CD4-positive, alpha-beta T cell treated with Interleukin-1 beta for 1 hour (primary cell): ENCODE measurements around the gene ABCC2.
"Not testable (repeated sequence)": the region's sequence is repeated elsewhere in the genome, so short reads cannot be mapped to it uniquely, and the experiment has no call there.

Experiments used
- DNase-seq, 2 donors: peaks; one replicate each; pipeline ENCODE4 v3.0.0-alpha.2; 2020 to 2022

Gene ABCC2

DNA sequence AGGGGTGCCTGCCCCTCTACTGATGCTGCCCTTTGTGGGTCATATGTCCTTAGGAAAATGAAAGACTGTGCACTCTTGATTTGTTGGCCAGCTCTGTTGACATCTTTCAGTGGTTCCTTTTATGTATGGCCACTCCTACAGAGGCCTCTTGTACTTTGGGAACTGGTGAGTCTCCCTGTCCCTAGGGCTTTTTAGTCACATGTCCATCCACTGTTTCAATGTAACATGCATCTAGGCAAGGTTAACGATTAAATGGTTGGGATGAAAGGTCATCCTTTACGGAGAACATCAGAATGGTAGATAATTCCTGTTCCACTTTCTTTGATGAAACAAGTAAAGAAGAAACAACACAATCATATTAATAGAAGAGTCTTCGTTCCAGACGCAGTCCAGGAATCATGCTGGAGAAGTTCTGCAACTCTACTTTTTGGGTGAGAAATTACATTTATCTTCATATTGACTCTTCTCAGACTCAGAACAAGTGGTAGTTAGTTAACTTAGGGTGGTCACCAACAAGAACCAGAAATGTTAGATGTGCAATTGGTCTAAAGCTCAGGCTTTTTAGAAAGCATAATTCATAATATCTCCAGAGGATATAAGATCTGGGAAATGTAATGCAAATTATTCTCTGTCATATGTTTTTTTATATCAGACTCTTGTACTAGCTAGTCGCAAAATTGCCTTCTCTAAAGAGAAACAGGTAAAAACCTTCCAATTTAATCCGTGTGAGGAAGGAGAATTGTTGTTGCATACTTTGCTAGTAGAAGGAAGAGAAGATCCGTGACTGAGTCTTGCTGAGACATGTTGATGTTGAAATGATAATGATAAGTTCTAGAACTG lies at the start of gene ABCC2:
Gene ABCC2 (plus strand): TSS at position 194 of the 840 bp plus-strand sequence. CDS start 205 bp downstream, at position 399.
- DNase-seq, result no peak

DNA sequence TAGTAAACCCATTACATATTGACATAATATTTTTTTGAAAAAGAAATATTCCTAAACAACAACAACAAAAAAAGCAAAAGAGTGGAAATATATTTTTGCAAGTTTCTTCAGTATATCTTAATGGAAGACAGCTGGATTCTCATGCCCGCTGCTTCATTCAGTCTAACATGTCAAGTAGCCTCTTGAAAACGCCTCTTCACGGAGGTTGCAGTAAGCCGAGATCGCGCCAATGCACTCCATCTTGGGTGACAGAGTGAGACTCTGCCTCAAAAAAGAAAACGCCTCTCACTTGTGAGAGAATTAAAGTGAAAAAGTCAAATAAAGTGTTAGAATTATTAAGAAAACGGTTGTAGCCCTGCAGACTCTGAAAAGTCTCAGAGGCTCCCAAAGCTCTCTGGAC lies 49.1 kb upstream of the ABCC2 start:
- no peak for DNase-seq

DNA sequence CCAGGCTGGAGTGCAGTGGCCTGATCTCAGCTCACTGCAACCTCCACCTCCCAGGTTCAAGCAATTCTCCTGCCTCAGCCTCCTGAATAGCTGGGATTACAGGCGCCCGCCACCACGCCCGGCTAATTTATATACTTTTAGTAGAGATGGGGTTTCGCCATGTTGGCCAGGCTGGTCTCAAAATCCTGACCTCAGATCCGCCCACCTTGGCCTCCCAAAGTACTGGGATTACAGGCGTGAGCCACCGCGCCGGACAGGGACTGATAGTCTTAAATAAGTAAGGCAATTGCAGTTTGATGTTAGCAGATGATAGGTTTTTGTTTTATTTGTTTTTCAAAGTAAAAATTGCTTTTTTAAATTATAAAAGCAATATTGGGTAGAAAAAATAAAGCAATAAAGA lies 48.3 kb upstream of the ABCC2 start:
- DNase-seq, result not testable (repeated sequence)

DNA sequence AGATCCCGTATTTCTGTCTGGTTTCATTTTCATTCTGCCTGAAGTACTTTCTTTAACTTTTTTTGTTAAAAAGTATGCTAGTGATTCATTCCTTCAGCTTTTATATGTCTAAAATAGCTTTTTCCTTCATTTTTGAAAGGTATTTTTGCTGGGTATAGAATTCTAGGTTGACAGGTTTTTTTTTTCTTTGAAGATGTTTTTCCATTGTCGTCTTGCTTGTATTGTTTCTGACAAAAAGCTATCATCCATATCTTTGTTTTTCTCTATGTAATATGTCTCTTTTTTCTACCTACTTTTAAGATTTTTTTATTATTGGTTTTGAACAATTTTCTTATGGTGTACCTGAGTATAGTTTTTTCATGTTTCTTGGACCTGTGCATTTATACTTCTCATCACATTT lies 42.2 kb upstream of the ABCC2 start:
- DNase-seq, result no peak

DNA sequence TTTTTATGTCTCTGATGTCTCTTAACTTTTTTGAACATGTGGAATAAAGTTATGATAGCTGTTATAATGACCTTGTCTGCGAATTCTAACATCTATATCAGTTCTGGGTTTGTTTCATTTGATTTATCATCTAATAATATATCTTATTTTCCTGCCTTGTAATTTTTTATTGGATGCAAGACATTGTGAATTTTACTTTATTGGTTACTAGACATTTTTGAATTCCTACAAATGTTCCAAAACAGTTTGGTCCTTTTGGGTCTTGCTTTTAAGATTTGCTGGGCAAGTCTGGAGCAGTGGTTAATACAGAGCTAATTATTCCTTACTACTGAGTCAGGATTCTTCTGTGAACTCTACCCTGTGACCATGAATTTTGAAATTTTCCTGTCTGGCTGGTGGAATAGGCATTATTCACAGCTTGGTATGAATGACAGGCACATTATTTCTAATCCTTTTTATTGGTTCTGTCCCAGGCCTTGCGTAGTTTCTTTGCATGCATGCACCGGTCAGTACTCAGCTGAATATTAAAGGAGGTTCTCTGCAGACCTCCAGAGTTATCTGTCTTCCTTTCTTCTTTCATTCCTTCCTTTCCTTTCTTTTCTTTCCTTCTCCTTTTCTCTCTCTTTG lies 41.4 kb upstream of the ABCC2 start:
- DNase-seq, result no peak

DNA sequence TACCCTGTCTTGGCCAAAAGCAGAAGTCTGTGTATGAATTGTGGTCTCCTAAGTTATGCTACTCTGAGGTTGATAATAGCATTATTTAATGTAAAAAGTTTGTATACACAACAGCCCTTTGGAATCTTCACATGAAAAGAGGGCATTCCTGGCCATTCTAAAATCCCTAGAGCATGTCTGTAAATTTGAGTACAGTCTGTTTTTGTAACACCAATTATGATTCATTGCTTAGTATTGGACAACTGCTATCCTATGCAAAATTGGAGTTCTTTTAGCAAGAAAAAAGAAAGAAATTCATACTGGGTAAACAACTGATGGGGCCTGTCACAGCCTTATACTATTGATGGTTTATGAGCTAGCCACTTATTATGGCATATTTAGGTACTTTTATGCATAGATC lies 40.2 kb upstream of the ABCC2 start:
- no peak for DNase-seq

DNA sequence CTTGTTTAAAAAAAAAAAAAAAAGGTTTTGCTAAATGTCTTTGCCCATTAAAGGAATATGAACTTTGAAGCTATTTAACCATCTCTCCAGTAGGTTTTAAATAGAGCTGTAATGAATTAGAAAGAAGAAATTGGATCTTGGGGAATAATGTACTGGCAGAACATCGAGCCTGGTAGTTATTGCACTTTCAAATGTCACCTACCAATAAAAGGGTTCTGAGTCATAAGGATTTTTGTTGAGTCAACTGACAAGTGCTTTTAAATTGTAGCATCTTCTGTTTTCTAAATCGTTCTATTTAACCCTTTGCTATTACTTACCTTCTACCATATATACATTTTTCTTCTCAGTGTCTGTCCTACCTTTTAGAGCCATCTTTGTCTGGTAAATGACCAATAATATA lies 39.7 kb upstream of the ABCC2 start:
- DNase-seq, result no peak

DNA sequence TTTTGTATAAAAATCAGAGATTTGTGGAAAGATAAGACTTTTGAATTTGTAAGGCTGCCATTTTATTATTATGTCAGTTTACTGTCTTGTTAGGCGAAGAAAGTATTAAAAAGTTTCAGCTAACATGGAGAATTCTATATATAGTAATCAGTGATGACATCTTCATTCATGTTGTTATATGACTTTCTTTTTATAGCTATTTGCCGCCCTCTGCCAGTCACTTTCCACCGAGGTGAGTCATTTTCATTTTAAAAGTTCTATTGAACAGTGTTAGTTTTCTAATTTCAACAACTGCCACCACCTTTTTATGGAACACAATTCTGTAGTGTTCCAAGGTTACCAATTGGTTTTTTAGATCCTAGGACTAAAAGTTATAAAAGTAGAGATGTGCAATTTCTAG lies 38.6 kb upstream of the ABCC2 start:
- no peak for DNase-seq

DNA sequence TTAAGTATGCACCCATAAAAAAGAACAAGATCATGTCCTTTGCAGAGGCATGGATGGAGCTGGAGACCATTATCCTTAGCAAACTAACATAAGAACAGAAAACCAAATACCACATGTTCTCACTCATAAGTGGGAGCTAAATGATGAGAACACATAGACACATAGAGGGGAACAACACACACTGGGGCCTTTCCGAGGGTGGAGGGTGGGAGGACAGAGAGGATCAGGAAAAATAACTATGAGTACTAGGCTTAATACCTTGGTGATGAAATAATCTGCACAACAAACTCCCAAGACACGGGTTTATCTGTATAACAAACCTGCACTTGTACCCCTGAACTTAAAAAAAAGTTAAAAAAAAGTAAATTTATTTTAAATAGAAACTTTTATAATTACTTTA lies 36.3 kb upstream of the ABCC2 start:
- DNase-seq, result not testable (repeated sequence)

DNA sequence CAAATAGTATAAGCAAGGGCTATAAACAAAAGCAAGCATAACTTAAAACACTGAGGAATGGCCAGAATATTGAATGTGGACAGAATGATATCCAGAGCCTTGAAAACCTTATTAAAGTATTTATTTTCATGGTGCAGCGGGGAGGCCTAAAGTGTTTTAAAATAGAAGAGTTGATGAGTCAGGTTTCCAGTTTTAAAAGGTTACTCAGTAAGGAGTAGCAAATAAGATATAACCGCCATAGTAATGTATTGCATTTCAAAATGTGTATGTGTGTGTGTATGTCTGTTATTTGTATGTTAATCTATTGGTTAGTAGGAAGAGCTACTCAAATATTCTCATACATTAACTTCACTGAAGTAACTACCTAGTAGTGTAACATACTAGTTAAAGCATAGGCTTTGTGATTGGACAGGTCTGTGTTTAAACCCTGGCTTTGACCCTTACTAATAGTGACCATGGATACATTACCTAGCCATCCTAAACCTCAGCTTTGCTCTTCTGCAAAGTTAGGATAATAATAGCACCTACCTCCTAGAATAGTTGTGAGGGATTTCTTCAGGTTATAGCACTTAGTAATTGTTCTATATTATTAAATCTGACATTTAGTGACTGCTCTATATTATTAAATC lies 33.5 kb upstream of the ABCC2 start:
- no peak for DNase-seq

DNA sequence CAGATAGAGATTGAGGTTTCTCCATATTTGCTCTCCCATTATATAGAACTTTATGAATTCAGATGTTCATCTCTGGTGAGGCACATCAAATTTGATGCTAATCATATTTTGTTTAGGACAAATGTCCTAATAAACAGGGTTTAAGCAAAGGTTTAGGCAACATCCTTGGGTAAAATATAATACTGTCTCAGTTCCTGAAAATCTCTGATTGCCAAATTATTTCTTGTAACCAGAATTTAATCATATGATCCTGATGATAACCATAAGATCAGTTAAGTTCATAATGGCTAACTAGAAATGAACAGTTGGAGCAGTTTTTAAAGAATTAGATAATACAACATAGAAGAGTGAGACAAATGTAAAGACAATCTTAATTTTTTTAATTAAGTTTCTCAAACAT lies 31.8 kb upstream of the ABCC2 start:
- DNase-seq, result no peak

DNA sequence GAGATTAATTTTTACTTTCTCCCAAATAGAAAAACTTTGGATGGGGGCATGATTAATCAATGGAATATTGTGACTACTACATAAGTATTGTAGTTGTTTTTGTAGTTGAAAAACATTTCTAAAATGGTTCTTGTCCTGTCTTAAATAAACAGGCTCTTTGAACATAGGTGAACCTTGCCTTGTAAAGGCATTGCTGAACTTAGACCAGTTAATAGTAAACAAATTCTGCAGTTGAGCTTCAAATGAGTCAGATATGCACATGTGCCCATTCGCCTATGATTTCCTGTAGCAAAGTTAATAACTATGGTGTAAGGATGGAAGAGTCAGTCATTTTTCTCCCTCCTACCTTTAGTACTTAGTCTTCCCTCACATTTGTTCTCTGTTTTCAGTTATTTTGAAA lies 27.8 kb upstream of the ABCC2 start:
- DNase-seq, result no peak

DNA sequence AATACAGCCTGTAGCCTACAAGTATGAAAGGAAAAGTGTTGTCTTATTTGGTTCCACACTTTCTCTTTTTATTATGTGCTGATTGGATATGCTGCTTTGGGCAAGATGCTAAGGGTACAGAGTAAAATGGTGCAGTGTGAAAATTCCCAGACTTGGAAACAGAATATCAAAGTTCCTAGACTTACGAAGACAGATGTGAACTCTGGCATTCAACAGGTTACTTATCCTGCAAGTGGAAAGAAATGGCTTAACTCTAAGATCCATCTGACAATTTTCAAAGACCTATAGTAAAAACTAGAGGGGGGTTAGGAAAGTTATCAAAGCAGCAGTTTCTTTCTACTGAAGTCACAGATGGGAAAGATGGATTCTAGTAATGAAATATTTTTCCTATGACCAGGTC lies 26.3 kb upstream of the ABCC2 start:
- DNase-seq, result no peak

DNA sequence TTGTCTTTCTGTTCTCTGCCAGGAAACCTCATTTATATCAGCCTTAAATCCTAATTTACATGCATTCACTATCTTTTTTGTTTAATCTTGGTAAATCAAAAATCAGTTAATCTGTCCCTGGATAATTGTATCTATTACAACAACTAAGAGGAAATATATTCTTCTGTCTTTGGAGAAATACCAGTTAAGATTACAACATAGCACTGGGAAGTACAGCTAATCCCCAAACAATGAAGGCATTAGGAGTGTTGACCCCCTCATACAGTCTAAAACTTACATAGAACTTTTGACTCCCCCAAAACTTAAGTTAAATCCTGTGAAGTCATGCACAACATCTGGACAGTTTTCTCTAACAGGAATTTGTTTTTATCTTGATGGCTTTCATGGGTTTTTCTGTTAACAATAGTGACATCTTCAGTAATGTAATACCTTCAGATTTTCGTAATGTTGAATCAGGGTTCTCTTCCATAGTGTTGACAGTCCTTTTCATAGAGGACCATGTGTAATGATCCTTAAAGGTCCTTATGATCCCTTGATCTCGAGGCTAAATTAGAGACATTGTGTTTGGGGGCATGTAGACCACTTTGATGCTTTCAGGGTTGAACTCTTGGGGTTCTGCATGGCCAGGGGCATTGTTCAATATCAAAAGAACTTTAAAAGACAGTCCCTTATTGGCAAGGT lies 24.1 kb upstream of the ABCC2 start:
- no peak for DNase-seq

DNA sequence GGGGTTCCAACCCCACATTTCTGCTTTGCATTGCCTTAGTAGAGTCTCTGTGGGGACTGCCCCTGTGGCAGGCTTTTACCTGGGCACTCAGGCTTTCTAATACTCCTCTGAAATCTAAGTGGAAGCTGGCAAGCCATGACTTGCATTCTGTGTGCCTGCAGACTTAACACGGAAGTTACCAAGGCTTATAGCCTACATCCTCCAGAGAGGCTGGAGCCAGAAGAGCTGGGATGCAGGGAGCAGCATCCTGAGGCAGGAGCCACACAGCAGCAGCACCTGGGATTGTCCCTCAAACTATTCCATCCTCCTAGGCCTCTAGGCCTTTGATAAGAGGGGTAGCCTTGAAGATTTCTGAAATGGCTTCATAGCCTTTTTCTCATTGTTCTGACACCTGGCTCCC lies 22.1 kb upstream of the ABCC2 start:
- no peak for DNase-seq

DNA sequence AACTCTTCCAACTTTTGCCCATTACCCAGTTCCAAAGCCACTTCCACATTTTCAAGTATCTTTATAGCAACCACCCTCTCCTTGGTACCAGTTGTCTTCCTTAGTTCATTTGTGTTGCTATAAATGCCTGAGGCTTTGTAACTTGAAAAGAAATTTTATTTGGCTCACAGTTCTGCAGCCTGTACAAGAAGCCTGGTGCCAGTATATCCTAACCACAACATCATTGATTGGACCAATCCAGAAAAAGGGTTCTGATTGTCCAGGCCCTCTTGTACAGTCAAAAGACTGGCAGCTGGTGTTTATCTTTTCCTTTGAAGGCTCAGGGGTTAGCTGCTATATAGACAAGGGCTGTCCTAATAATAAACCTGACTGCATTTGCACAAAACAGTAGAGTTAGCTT lies 21.1 kb upstream of the ABCC2 start:
- DNase-seq, result no peak

DNA sequence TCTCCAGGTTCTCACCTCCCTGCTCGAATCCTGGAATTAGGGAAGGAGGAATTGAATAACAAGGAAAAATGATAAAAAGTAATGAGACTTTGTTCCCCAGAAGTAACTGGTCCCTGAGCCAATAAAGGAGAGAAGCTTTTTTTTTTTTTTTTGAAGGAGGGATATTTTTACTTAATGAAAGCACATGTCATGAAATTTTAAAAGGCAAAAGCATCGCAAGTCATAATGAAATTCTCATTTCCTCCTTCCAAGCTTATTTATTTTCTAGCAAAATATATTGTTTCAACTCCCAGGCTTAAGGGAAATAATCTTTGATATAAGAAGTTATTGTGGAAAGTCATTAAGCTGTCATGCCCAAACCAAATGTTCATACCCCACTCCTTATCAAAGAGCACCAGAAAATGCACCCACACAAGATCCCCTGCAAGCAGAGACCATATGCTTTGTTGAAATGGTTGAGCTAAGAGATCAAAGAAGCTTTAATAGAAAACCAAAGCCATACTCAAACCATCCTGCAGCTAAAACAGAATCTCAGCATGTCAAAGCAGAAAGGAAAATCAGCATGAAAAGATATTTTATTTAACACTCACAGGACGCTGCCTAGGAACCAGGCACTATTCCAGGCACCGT lies 16.7 kb upstream of the ABCC2 start:
- DNase-seq, result no peak

DNA sequence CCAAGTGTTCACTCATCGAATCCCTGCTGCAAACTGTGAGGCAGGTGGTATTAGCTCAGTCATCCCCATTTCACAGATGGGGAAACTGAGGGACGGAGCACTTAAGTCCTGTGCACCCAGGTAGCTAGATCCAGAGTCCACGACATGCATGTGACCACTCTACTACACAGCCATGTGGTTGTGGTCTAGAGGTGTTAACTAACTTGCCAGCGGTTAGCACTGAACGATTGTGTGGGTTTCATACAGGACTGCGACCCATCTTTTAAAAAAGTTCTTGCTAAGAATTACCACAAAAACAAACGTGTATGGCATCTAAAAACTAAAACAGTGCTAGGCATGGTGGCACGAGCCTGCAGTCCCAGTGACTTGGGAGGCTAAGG lies 16.1 kb upstream of the ABCC2 start:
- DNase-seq, result peak in 1 of 2 donors; percentile 1

DNA sequence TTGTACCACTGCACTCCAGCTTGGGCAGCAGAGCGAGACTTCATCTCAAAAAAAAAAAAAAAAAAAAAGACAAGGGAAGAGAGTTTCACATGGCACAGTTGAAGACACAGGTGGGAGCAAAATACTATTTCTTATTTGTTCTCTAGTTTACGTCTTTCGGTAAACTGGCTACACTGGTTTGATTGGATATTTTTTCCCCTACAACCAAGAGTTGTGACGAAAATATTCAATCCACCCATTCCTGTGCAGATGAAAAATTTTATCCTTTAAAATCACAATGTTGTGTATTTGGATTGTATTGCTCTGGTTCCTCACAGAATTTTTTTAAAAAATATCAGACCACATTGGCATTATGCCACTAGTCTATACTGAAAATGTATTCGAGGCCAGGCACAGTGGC lies 14.5 kb upstream of the ABCC2 start:
- no peak for DNase-seq

DNA sequence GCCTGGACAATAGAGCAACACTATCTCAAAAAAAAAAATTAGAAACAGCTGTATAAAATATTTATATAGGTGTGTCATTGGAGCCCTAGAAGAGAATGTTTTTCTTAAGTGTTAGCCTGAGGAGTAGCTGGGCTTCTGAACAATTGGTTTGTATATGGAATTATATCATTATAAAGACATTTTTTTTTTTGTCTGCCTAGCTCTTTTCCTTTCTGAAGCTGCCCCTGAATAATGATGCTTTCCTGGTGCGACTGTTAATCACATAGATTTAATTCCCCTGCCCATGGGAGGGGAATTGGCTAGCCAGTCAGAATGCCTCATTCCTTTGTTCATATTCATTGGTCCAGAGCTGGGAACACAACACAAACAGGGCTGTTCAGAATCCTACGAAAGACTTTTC lies 13.9 kb upstream of the ABCC2 start:
- no peak for DNase-seq

DNA sequence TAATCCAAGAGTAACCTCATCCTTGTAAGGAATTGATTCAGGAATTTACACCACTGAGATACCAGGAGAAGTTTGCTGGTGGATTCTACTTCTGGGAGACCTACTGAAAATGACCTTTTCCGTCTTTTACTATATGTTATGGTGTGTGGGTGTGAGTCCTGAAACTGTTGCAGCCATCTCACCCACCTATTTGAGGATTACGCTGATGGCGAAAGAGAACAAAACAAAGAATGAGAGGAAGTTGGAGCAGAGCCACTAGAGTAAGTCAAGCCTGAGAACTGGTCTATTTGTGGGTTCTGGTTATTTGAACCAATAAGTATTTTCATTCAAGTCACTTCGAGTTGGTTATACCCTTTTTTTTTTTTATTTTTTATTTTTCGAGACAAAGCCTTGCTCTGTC lies 12.7 kb upstream of the ABCC2 start:
- DNase-seq, result no peak

DNA sequence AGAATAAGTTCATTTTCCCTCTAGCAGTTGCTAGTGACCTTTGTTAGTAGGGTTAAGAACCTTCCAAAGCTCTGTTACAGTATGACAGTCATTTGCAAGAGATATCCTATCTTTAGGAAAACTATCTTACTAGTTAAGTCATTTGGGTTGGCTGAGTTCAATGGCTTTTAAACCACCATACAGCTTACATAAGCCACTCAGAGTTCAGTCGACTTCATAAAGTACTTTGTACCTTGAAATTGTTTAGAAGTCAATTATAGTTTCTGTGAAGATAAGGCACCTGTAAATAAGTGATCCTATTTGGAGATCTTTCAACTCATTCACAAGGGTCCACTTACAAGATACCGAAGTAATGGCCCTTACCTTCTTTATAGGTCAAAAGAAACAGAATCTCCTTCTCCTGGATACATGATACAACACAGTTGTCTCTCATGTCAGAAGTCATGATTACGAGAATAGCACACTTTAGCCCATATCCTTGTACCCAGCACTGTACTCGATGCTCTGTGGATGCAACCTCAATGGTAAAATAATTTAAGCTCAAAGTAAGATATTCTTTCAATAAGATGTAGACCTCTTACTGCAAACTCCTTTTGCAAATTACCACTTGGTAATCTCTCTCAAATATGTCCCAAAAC lies 11.9 kb upstream of the ABCC2 start:
- no peak for DNase-seq

DNA sequence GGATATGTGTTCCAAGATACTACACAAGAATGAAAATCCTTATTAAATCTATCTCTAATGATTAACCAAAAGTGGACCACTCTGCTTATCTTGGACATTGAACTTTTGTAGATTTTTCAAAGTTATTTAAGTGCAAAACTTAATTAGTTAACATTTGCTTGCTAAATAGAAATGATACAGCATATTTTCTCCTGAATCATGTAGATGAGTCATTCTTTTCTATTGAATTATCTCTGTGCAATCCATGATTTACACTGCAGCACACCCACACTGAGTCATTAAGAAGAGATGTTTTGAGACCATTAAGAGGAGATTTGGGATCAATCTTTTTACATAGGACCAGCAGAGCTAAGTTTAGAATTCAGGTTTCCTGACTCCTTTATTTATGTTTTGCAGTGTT lies 6.6 kb upstream of the ABCC2 start:
- no peak for DNase-seq
